ENCODE data around the gene DHX58. TPM values are rescaled to one million over a fixed set of nuclear protein-coding genes. Genes with fewer than 3 reads are reported as not detected.

The DHX58 gene
- total and polyA plus RNA-seq, 10 of the 15 experiments (the other 5 are each of a cell fraction or from before 2014, with no cell fraction given), result 3.5 to 69.8 (median 16.4) TPM

- SMC1A ChIA-PET (ENCODE audit: uncharacterized antibody, unreplicated experiment), result interaction anchor here (0.9 to 5.2 kb wide), 6 partner anchors 9 to 157 kb away, joined by 3 to 53 read pairs (median 12); partner anchors contain the start of genes CNP and KCNH4
- WGBS (ENCODE audit: insufficient coverage, insufficient replicate concordance, low lambda C conversion rate, missing lambda C conversion rate), result 13% methylated on average over 26 of the region's 57 CpGs
- Histone ChIP-seq H4K20me1 (ENCODE audit: control insufficient read depth, insufficient read depth) (no peaks in the 10 kb centered on the region), H2AFZ (ENCODE audit: control insufficient read depth, low read depth, low read length) (no peak within 1 kb of the TSS), H3K79me2 (ENCODE audit: control insufficient read depth, insufficient read depth, low read length) (peaks cover 2% of the 10 kb centered on the region; the same call in 1 of the 2 replicates), H3K9ac (ENCODE audit: control insufficient read depth, insufficient read depth, low read length) (peak within 1 kb of the TSS; percentile 48; the same call in 1 of the 2 replicates), H3K4me1 (ENCODE audit: control insufficient read depth, insufficient read depth, low read length) (peaks cover 5% of the 10 kb centered on the region), H3K9me3 (replicated peaks; ENCODE audit: control insufficient read depth, insufficient read depth, low read length) (no peaks in the 10 kb centered on the region), H3K27me3 (replicated peaks in 1 of 2; ENCODE audit: control insufficient read depth in 2 of 2, insufficient read depth in 2 of 2, low read length in 1 of 2) (no peaks in the 10 kb centered on the region), H3K4me2 (ENCODE audit: control insufficient read depth, insufficient read depth) (peak within 1 kb of the TSS; percentile 90), H3K36me3 (ENCODE audit: control insufficient read depth in 2 of 2, insufficient read depth in 2 of 2, low read length in 1 of 2) (peaks cover 11 to 12% of the 10 kb centered on the region in 2 experiments), H3K4me3 (peak within 1 kb of the TSS; percentile 82), H3K27ac (ENCODE audit: control insufficient read depth, insufficient read depth) (no peak within 1 kb of the TSS)
- RAD21 ChIA-PET (ENCODE audit: unreplicated experiment), result interaction anchor here (0.6 to 4.7 kb wide), 17 partner anchors 10 to 415 kb away, joined by 3 to 78 read pairs (median 4); partner anchors contain the start of genes KCNH4, NAGLU and STAT3
- peak; percentile 94 for ATAC-seq
- FAIRE-seq, result peak; percentile 94
- CTCF ChIA-PET, result interaction anchor here (0.6 to 7.1 kb wide), 14 partner anchors 14 to 285 kb away, joined by 3 to 138 read pairs (median 6); partner anchors contain the start of genes CNP, KCNH4, NKIRAS2 and RAB5C
- no TSS peak for BruUV-seq (replicated peaks)
- POLR2A ChIA-PET, result interaction anchor here (0.6 to 3.0 kb wide), 14 partner anchors 9 to 216 kb away, joined by 3 to 15 read pairs (median 5); partner anchors contain the start of genes CNP, DHX58, DNAJC7 and KCNH4
- intact Hi-C loops (cut with micrococcal nuclease; ENCODE audit: unreplicated experiment) (no loop called here), in situ Hi-C loops (cut with MboI) (no loop called here)
- no peak for DNase-seq (ENCODE audit: low read depth, low spot score)
- TF ChIP-seq NR2F1 (conservative IDR thresholded peaks at IDR 0.05) (no peak), RELA (IDR thresholded peaks at IDR 0.05; ENCODE audit: borderline replicate concordance, partially characterized antibody) (no peak), YY1 (IDR thresholded peaks at IDR 0.05; ENCODE audit: low read depth, low read length) (peak; percentile 89), TAF1 (IDR thresholded peaks at IDR 0.05; ENCODE audit: borderline replicate concordance, low read depth, low read length) (peak; percentile 50; the same call in 1 of the 2 replicates), HDGF (IDR thresholded peaks at IDR 0.05) (peak; percentile 29; the same call in 1 of the 2 replicates), POLR2A (IDR thresholded peaks at IDR 0.05; ENCODE audit: low read depth, low read length) (peak; percentile 91), MYC (IDR thresholded peaks at IDR 0.05; ENCODE audit: insufficient read depth, insufficient read length, insufficient replicate concordance, low read length, severe bottlenecking) (peak; percentile 75), HCFC1 (IDR thresholded peaks at IDR 0.05; ENCODE audit: low read length) (peak; percentile 94), EGR1 (IDR thresholded peaks at IDR 0.05; ENCODE audit: borderline replicate concordance in 1 of 2, low read depth in 2 of 2, low read length in 2 of 2) (peak in 1 of 2 experiments; percentile 80; a peak in 2 of 3 replicates), PAX5 (IDR thresholded peaks at IDR 0.05; ENCODE audit: borderline replicate concordance, low read depth, low read length) (no peak), HSF1 (IDR thresholded peaks at IDR 0.05; ENCODE audit: low read depth, low read length) (peak; percentile 70; the same call in 1 of the 2 replicates), SREBF1 (IDR thresholded peaks at IDR 0.05; ENCODE audit: low read length) (peak; percentile 44; the same call in 1 of the 2 replicates), SIX5 (IDR thresholded peaks at IDR 0.05; ENCODE audit: low read depth, low read length, severe bottlenecking) (peak; percentile 92), NRF1 (conservative IDR thresholded peaks at IDR 0.05; ENCODE audit: low read depth, low read length) (peak; percentile 89), HDAC6 (IDR thresholded peaks at IDR 0.05; ENCODE audit: unreplicated experiment) (no peak), CHD2 (IDR thresholded peaks at IDR 0.05; ENCODE audit: borderline replicate concordance, low read depth, low read length) (peak; percentile 55; the same call in 1 of the 2 replicates), MXI1 (IDR thresholded peaks at IDR 0.05; ENCODE audit: low read depth, low read length) (peak; percentile 92), FOS (IDR thresholded peaks at IDR 0.05; ENCODE audit: borderline replicate concordance, extremely low read depth, insufficient read length) (no peak), IRF4 (IDR thresholded peaks at IDR 0.05; ENCODE audit: low read depth, low read length) (no peak)
- TF ChIP-seq, protein P1, sequence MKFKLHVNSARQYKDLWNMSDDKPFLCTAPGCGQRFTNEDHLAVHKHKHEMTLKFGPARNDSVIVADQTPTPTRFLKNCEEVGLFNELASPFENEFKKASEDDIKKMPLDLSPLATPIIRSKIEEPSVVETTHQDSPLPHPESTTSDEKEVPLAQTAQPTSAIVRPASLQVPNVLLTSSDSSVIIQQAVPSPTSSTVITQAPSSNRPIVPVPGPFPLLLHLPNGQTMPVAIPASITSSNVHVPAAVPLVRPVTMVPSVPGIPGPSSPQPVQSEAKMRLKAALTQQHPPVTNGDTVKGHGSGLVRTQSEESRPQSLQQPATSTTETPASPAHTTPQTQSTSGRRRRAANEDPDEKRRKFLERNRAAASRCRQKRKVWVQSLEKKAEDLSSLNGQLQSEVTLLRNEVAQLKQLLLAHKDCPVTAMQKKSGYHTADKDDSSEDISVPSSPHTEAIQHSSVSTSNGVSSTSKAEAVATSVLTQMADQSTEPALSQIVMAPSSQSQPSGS (IDR thresholded peaks at IDR 0.05; ENCODE audit: low read length), result no peak
Observed at GRCh38 chr17:42120770-42121769, 8.6 kb upstream of the DHX58 start, which contains the start of gene KAT2A. TSS of gene KAT2A (minus strand) at chr17:42121367. CDS start at chr17:42121304, 63 bp downstream.
